Upper lobe of right lung (tissue), 1 donor: Measurements from ENCODE around the gene MVD. TPM values are rescaled to one million over a fixed set of nuclear protein-coding genes. Genes with fewer than 3 reads are reported as not detected.

Experiments
- ATAC-seq: fragments of 200-7000 bp; cut with Tn5 transposase; one replicate; pipeline ENCODE4 v1.9.1; 2020; ENCODE audit warnings: mild to moderate bottlenecking, moderate library complexity
- DNase-seq: peaks from one replicate; pipeline ENCODE4 v3.0.0-alpha.2; 2020
- H3K27ac ChIP-seq: fragments of 200-600 bp; one replicate; pipeline ENCODE4 v1.8.0; 2022
- H3K27me3 ChIP-seq: fragments of 200-600 bp; one replicate; pipeline ENCODE4 v1.8.0; 2022; ENCODE audit warnings: mild to moderate bottlenecking
- H3K36me3 ChIP-seq: fragments of 200-600 bp; one replicate; pipeline ENCODE4 v1.8.0; 2022
- H3K4me1 ChIP-seq: fragments of 200-600 bp; one replicate; pipeline ENCODE4 v1.8.0; 2022
- H3K4me3 ChIP-seq: fragments of 200-600 bp; one replicate; pipeline ENCODE4 v1.8.0; 2022; ENCODE audit warnings: mild to moderate bottlenecking
- H3K9me3 ChIP-seq: fragments of 200-600 bp; one replicate; pipeline ENCODE4 v1.8.0; 2022
- intact Hi-C: fragments of 100-400 bp; cut with DNase I; formaldehyde crosslinking; loops from one replicate; pipeline ENCODE4 v1.11.0; 2022
- total RNA-seq: library from RNA; stranded (reverse); fragmentation: NEBNext Ultra II Directional; extraction: Animal tissue kit (Norgen Biotek cat#: 25700); gene quantifications from one replicate; pipeline ENCODE4 v1.2.1, GENCODE V29; 2021
- TF ChIP-seq, protein P1 (sequence below): fragments of 200-600 bp; IDR thresholded peaks from one replicate; pipeline ENCODE4 v1.8.0; 2022; ENCODE audit warnings: antibody characterized with exemption
- donor health status: DM: no; HTN: yes; CAD: no; lungs with severe emphysema.

Gene MVD
- total RNA-seq, 1 donor from 2014 or later: 104 TPM

DNA sequence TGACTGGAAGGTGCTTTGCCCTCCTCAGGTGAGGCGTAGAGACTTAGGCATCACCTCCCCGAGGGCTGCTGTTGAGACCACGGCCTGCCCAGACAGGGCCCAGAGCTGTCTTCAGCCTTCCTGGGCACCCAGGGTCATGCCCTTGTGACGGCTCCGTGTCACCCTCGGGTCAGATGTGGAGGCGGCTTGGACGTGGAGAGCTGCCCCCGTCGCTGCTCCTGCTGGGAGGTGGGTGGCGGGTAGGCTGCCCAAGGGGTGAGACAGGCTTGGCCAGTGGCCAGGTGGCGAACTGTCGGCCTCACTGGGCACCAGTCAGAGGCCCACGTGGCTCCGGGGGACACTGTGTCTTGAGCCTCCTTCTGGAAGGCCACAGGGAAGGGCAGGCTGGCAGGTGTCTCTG, 32.3 kb upstream of the MVD start:
- Histone ChIP-seq H3K27me3 (peaks cover 7% of the 10 kb centered on the region), H3K9me3 (no peaks in the 10 kb centered on the region), H3K4me1 (peaks cover 14% of the 10 kb centered on the region), H3K4me3 (no peak overlapping the region), H3K27ac (no peak overlapping the region), H3K36me3 (peaks cover 36% of the 10 kb centered on the region)
- ATAC-seq: peak; percentile 1
- peak; percentile 73 for DNase-seq
- TF ChIP-seq, protein P1, sequence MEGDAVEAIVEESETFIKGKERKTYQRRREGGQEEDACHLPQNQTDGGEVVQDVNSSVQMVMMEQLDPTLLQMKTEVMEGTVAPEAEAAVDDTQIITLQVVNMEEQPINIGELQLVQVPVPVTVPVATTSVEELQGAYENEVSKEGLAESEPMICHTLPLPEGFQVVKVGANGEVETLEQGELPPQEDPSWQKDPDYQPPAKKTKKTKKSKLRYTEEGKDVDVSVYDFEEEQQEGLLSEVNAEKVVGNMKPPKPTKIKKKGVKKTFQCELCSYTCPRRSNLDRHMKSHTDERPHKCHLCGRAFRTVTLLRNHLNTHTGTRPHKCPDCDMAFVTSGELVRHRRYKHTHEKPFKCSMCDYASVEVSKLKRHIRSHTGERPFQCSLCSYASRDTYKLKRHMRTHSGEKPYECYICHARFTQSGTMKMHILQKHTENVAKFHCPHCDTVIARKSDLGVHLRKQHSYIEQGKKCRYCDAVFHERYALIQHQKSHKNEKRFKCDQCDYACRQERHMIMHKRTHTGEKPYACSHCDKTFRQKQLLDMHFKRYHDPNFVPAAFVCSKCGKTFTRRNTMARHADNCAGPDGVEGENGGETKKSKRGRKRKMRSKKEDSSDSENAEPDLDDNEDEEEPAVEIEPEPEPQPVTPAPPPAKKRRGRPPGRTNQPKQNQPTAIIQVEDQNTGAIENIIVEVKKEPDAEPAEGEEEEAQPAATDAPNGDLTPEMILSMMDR: no peak
- intact Hi-C loops: no loop called here

DNA sequence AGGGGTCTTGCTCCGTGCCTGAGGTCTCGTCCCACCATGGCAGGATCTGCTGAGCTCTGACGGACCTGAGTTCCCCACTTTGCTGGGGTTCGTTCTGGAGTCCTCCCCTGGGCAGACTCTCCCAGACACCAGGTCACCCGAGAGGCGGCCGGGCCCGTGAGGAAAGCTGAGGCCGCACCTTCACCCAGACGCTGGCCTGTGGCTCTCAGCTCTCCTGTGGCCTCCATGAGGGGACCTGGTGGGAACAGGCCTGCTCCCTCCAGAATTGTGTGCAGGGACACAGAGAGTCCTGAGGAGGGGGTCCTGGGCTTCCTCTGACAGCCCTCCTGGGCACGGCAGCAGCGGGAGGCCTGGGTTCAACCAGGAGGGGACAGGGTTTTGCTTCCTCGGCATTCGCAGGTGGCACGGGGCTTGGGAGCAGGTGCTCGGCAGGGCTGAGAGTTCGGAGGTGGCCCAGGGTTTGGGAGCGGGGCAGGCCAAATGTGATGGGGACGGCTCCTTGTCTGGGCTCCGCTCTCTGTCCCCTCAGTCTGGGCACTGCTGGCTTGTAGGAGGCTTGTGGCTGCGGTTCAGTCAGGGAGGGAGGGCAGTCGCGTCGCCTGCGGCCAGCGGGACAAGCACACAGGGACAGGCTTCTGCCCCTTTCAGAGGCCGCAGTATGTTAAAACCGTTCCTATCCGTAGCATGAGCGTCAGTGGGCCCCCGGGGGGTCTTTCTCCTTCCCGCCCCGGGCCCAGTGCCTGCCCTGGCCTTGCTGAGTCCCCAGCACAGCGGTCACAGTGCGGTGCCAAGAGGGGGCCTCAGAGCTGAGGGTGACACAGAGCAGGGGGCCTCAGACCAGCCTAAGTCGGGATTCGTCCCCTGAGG, 31.6 kb upstream of the MVD start:
- Histone ChIP-seq H3K4me3 (no peak overlapping the region), H3K36me3 (peaks cover 32% of the 10 kb centered on the region), H3K27me3 (peaks cover 9% of the 10 kb centered on the region), H3K27ac (no peak overlapping the region), H3K4me1 (peaks cover 8% of the 10 kb centered on the region), H3K9me3 (no peaks in the 10 kb centered on the region)
- TF ChIP-seq, protein P1: no peak
- ATAC-seq: no peak
- DNase-seq: peak; percentile 61
- intact Hi-C loops: no loop called here

DNA sequence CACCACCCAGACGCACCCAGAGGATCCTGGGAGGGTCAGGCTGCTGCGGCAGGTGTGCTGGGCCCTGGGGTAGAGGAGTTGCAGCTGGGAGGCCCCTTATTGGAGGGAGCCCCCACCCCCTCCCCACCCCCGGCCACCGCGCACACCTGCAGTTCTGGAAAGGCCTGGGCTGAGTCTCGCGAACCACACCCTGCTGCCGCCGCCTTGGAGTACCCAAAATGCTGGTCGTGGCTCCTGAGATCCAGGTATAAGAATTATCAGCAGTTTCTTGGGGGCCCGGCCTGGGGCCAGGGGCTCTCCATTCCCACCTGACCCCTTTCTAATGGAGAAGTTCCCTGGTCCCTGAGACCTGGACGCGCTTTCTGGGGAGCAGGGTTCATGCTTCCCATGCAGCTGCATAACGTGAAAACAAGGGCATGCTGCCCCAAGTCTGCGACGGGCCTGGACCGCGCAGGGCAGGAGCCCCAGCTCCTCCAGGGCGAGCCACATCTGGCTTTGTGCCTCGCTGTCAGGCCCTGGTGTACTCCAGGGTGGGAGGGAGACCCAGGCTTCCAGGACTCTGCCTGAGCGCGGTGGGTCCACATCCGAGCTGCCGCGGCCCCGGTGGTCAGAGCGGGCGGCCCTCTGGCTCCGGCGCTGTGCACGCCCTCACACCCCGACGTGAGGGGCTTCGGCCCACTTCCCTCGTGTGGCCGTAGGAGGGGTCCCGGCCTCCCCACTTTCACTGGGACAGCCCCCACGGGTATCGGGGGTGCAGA, 30.7 kb upstream of the MVD start:
- Histone ChIP-seq H3K36me3 (peaks cover 23% of the 10 kb centered on the region), H3K27me3 (peaks cover 12% of the 10 kb centered on the region), H3K4me1 (peaks cover 8% of the 10 kb centered on the region), H3K4me3 (no peak overlapping the region), H3K9me3 (no peaks in the 10 kb centered on the region), H3K27ac (no peak overlapping the region)
- intact Hi-C loops: no loop called here
- DNase-seq (no peak), ATAC-seq (no peak)
- TF ChIP-seq, protein P1: no peak

DNA sequence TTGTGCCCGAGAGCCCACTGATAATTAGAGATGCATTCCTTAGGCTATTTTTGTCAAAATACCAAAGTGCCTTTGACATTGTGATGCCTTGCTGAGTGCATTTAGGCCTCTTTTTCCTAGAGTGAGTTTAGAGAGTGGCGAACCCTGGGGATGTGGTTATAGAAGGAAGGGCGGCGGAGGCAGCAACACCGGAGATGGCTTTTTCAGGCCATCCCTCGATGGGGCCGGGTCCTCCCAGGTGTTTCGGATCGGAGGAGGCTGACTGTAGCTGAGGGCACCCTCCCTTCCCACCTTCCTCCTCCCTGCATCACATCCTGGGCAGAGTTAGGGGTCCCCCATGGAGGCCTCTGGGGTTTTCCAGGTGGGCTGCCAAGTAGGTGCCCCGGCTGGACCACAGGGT, 30.0 kb upstream of the MVD start:
- peaks cover 12% of the 10 kb centered on the region for H3K27me3 ChIP-seq
- intact Hi-C loops: no loop called here
- H3K4me1 ChIP-seq: peaks cover 8% of the 10 kb centered on the region
- H3K9me3 ChIP-seq: no peaks in the 10 kb centered on the region
- H3K4me3 ChIP-seq: no peak overlapping the region
- no peak for ATAC-seq
- no peak for DNase-seq
- H3K36me3 ChIP-seq: peaks cover 16% of the 10 kb centered on the region
- TF ChIP-seq, protein P1: no peak
- no peak overlapping the region for H3K27ac ChIP-seq

DNA sequence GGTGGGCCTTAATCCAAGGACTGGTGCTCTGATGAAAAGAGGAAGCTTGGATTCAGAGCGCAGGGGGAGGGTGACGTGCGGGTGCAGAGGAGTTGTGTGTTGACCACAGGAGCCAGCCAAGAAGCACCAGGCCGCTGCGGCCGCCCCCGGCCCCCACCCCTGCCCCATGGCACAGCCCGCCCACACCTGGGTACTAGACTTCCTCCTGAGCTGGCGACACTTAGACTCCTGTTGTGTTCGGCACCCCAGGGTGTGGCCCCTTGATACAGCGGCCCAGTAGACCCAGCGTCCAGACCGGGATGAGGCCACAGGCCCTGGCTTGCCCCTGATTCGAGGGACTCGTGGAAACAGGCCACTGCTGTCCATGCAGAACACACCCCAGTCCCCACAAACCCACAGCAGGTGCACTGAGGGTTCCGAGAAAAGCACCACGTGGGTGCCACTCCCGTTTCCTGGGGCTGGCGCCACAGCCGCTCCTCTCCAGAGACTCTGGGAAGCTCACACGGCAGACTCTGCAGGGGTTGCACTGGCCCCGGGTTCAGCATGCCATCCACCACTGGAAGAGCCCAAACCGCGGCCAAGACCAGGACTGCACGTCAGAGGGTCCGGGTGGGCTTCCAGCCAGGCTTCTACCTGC, 29.2 kb upstream of the MVD start:
- DNase-seq (peak; percentile 91), ATAC-seq (peak; percentile 79)
- Histone ChIP-seq H3K27ac (no peak overlapping the region), H3K27me3 (peaks cover 12% of the 10 kb centered on the region), H3K36me3 (peaks cover 8% of the 10 kb centered on the region), H3K4me1 (peaks cover 13% of the 10 kb centered on the region), H3K9me3 (no peaks in the 10 kb centered on the region), H3K4me3 (no peak overlapping the region)
- intact Hi-C loops: no loop called here
- TF ChIP-seq, protein P1: no peak
